Amniotic stem cell (primary cell): ENCODE measurements around the gene PCDHB7.
"Not testable (repeated sequence)": the region's sequence is repeated elsewhere in the genome, so short reads cannot be mapped to it uniquely, and the experiment has no call there.

Experiments
- DNase-seq: peaks from one replicate; lab custom pipeline; 2025; lab: John Stamatoyannopoulos, UW

PCDHB7 gene

DNA sequence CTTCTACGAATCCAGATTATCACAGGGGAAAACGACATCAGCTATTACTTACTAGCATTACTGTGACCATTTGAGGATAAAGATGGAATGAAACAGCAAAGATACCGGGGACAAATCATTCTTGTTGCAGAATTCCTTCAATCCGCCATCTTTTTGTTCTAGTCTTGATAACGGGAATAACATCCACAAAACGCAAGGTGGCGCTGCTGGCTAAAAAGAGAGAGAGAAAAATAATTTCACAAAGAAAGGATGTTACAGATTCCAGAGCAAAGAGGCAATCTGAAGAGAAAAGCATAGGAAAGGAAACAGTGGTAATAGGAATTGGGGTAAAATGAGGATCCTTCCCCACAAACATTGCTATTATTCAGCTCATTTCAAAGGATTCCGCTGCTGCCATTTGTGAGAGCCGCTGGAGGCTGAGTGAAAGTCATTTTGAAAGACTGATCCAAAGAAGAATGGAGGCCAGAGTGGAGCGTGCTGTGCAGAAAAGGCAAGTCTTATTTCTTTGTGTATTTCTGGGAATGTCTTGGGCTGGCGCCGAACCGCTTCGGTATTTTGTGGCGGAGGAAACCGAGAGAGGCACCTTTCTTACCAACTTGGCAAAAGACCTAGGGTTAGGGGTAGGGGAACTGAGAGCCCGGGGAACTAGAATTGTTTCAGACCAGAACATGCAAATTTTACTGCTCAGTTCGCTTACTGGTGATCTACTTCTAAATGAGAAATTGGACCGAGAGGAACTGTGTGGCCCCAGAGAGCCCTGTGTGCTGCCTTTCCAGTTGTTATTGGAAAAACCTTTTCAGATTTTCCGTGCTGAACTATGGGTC is at the start of gene PCDHB7:
Gene PCDHB7 (plus strand): TSS at position 264 of the 824 bp plus-strand sequence. CDS start 192 bp downstream, at position 456.
- DNase-seq, result no peak

DNA sequence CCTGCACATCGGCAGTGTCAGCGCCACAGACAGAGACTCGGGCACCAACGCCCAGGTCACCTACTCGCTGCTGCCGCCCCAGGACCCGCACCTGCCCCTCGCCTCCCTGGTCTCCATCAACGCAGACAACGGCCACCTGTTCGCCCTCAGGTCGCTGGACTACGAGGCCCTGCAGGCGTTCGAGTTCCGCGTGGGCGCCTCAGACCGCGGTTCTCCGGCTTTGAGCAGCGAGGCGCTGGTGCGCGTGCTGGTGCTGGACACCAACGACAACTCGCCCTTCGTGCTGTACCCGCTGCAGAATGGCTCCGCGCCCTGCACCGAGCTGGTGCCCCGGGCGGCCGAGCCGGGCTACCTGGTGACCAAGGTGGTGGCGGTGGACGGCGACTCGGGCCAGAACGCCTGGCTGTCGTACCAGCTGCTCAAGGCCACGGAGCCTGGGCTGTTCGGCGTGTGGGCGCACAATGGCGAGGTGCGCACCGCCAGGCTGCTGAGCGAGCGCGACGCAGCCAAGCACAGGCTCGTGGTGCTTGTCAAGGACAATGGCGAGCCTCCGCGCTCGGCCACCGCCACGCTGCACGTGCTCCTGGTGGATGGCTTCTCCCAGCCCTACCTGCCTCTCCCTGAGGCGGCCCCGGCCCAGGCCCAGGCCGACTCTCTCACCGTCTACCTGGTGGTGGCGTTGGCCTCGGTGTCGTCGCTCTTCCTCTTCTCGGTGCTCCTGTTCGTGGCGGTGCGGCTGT is 48.9 kb upstream of the PCDHB7 start:
- not testable (repeated sequence) for DNase-seq

DNA sequence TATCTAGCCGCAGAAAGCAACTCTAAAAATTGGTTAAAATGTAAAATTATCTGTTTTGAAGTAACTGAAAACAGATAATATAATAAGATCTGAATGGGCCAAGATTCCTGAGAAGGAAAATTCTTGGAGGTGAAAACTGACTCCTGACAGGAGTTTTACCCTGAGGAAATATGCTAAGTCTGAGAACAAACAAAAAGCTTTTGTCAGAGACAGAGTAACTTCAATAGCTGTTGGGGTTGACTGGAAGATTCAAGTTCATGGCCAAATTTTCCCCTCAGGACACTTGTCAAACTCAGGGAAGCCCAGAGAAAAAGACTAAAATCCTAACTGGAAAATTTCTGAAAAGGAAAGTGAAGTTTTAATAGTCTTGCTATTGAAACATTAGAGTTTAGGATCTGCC is 45.1 kb upstream of the PCDHB7 start:
- no peak for DNase-seq

DNA sequence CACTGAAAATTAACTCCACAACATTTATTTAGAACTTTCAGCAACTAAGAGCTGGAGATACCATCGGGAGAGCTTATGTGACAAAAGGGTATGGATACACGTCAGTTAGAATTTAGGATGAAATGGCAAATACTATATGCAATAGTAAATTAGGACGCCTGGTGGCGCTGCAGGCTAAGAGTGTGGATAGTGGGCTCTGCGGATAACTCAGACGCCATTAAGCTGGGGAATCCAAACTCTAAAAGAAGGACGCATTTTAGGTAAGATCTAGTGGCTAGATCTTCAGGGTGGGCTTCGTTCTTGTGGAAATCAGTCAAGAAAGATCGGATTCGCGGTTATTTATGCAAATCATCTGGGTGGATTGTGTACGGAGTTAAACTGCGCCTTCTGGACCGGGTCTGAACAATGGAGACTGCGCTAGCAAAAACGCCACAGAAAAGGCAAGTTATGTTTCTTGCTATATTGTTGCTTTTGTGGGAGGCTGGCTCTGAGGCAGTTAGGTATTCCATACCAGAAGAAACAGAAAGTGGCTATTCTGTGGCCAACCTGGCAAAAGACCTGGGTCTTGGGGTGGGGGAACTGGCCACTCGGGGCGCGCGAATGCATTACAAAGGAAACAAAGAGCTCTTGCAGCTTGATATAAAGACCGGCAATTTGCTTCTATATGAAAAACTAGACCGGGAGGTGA is 37.3 kb upstream of the PCDHB7 start, which contains the start of gene PCDHB5:
Gene PCDHB5 (plus strand): TSS at position 177 of the 688 bp plus-strand sequence. CDS start 229 bp downstream, at position 406.
- DNase-seq, result no peak

DNA sequence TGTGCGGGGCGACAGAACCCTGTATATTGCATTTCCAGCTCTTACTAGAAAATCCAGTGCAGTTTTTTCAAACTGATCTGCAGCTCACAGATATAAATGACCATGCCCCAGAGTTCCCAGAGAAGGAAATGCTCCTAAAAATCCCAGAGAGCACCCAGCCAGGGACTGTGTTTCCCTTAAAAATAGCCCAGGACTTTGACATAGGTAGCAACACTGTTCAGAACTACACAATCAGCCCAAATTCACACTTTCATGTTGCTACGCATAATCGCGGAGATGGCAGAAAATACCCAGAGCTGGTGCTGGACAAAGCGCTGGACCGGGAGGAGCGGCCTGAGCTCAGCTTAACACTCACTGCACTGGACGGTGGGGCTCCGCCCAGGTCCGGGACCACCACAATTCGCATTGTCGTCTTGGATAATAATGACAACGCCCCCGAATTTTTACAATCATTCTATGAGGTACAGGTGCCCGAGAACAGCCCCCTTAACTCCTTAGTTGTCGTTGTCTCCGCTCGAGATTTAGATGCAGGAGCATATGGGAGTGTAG is 36.7 kb upstream of the PCDHB7 start:
- DNase-seq, result no peak

DNA sequence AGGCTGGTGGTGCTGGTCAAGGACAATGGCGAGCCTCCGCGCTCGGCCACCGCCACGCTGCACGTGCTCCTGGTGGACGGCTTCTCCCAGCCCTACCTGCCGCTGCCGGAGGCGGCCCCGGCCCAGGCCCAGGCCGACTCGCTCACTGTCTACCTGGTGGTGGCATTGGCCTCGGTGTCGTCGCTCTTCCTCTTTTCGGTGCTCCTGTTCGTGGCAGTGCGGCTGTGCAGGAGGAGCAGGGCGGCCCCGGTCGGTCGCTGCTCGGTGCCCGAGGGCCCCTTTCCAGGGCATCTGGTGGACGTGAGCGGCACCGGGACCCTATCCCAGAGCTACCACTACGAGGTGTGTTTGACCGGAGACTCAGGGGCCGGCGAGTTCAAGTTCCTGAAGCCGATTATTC is 35.1 kb upstream of the PCDHB7 start:
- not testable (repeated sequence) for DNase-seq

DNA sequence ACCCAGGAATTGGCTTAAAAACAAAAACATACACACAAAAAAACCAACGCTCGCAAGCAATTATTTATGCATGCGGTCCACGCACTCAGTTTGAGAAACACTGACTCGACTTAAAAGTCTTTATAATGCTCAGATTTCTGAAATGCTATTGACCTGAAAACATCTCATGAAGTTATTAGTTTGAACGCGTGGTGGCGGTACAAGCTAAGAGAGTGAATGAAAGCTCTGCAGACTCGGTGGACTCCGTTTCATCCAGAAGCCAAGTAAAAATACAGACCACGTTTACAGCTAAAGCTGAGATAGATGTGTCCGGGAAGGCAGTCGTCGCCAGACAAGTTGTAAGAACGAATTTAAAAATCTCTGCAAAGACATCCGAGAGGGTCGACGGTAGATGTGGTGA is 22.6 kb upstream of the PCDHB7 start, which contains the start of gene PCDHB6:
Gene PCDHB6 (plus strand): TSS at position 246 of the 400 bp plus-strand sequence. CDS start 201 bp downstream, outside the sequence.
- DNase-seq, result no peak

DNA sequence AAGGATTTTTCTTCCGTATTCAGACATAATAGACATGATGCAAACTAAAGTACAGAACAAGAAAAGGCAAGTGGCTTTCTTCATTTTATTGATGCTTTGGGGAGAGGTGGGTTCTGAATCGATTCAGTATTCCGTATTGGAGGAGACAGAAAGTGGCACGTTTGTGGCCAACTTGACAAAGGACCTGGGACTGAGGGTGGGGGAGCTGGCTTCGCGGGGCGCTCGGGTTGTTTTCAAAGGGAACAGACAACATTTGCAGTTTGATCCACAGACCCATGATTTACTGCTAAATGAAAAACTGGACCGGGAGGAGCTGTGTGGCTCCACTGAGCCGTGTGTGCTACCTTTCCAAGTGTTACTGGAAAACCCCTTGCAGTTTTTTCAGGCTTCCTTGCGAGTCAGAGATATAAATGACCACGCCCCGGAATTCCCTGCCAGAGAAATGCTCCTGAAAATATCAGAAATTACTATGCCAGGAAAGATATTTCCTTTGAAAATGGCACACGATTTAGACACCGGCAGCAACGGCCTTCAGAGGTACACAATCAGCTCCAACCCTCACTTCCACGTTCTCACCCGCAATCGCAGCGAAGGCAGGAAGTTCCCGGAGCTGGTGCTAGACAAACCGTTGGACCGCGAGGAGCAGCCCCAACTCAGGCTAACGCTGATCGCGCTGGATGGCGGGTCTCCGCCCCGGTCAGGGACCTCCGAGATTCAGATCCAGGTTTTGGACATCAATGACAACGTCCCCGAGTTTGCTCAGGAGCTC is 22.0 kb upstream of the PCDHB7 start:
- DNase-seq, result no peak

DNA sequence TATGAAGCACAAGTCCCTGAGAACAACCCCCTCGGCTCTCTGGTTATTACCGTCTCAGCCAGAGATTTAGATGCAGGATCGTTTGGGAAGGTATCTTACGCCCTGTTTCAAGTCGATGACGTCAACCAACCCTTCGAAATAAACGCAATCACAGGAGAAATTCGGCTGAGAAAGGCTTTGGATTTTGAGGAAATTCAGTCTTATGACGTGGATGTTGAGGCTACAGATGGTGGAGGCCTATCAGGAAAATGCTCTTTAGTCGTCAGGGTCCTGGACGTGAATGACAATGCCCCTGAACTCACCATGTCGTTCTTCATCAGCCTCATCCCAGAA is 21.5 kb upstream of the PCDHB7 start:
- DNase-seq, result no peak

DNA sequence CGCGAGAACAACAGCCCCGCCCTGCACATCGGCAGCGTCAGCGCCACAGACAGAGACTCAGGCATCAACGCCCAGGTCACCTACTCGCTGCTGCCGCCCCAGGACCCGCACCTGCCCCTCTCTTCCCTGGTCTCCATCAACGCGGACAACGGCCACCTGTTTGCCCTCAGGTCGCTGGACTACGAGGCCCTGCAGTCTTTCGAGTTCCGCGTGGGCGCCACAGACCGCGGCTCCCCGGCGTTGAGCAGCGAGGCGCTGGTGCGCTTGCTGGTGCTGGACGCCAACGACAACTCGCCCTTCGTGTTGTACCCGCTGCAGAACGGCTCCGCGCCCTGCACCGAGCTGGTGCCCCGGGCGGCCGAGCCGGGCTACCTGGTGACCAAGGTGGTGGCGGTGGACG is 20.8 kb upstream of the PCDHB7 start:
- DNase-seq, result not testable (repeated sequence)

DNA sequence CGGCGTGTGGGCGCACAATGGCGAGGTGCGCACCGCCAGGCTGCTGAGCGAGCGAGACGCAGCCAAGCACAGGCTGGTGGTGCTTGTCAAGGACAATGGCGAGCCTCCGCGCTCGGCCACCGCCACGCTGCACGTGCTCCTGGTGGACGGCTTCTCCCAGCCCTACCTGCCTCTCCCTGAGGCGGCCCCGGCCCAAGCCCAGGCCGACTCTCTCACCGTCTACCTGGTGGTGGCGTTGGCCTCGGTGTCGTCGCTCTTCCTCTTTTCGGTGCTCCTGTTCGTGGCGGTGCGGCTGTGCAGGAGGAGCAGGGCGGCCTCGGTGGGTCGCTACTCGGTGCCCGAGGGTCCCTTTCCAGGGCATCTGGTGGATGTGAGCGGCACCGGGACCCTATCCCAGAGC is 20.3 kb upstream of the PCDHB7 start:
- DNase-seq, result not testable (repeated sequence)

DNA sequence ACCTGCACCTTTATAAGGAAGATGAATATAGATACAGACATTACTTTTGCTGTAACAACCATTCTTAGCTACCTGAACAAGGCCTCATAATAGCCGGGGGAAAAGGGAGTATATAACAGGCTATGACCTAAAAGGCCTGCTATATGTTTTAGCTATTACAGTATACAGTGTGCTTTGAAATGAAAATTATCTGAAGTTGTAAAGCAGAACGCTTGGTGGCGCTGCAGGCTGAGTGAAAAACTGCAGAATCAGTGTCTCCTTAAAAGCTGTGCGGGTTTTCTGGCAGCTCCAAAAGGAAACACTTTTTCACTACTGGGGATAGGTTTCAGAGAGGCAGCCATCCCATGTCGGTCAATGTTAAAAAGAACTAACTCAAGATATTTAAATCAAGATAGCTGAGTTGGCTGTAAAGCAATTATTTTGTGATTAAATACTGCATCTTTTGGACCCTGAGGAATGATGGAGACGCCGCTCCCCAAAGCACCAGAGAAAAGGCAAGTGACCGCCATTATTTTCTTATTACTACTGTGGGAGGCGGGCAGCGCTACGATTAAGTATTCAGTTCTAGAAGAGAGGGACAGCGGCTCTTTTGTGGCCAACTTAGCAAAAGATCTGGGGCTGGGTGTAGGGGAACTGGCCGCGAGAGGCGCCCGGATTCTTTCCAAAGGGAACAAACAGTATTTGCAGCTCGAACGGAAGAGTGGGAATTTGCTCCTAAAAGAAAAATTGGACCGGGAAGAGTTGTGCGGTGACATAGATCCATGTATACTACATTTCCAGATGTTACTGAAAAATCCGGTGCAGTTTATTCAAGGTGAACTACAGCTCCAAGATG is 16.7 kb upstream of the PCDHB7 start:
- no peak for DNase-seq

DNA sequence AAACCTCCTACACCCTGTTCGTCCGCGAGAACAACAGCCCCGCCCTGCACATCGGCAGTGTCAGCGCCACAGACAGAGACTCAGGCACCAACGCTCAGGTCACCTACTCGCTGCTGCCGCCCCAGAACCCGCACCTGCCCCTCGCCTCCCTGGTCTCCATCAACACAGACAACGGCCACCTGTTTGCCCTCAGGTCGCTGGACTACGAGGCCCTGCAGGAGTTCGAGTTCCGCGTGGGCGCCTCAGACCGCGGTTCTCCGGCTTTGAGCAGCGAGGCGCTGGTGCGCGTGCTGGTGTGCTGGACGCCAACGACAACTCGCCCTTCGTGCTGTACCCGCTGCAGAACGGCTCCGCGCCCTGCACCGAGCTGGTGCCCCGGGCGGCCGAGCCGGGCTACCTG is 15.1 kb upstream of the PCDHB7 start:
- DNase-seq, result not testable (repeated sequence)

DNA sequence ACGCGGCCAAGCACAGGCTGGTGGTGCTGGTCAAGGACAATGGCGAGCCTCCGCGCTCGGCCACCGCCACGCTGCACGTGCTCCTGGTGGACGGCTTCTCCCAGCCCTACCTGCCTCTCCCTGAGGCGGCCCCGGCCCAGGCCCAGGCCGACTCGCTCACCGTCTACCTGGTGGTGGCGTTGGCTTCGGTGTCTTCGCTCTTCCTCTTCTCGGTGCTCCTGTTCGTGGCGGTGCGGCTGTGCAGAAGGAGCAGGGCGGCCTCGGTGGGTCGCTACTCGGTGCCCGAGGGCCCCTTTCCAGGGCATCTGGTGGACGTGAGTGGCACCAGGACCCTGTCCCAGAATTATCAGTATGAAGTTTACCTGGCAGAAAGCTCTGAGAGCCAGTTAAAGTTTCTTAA is 14.5 kb upstream of the PCDHB7 start:
- DNase-seq, result not testable (repeated sequence)

DNA sequence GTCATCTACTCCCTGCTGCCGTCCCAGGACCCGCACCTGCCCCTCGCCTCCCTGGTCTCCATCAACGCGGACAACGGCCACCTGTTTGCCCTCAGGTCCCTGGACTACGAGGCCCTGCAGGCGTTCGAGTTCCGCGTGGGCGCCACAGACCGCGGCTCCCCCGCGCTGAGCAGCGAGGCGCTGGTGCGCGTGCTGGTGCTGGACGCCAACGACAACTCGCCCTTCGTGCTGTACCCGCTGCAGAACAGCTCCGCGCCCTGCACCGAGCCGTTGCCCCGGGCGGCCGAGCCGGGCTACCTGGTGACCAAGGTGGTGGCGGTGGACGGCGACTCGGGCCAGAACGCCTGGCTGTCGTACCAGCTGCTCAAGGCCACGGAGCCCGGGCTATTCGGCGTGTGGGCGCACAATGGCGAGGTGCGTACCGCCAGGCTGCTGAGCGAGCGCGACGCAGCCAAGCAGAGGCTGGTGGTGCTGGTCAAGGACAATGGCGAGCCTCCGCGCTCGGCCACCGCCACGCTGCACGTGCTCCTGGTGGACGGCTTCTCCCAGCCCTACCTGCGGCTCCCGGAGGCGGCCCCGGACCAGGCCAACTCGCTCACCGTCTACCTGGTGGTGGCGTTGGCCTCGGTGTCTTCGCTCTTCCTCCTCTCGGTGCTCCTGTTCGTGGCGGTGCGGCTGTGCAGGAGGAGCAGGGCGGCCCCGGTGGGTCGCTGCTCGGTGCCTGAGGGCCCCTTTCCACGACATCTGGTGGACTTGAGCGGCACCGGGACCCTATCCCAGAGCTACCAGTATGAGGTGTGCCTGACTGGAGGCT is 2.1 kb downstream of the PCDHB7 start:
- DNase-seq, result not testable (repeated sequence)

DNA sequence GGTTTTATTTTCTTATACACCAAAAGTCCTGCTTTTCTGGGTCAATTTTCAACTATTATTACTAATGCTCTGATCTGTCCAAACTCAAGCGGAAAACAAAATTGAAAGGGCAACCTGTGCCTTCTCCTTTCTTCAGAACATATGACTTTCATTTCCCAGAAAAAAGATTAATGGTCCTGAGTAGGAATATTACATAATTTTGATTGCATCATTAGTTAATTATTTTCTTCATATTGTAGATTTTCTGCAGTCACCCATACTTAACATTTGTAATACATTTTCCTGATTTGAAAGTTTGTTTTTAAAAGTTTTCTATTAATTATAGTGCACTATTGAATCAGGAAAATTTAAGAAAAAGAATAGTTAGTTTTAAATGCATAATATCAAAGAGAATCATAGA is 3.5 kb downstream of the PCDHB7 start:
- no peak for DNase-seq

DNA sequence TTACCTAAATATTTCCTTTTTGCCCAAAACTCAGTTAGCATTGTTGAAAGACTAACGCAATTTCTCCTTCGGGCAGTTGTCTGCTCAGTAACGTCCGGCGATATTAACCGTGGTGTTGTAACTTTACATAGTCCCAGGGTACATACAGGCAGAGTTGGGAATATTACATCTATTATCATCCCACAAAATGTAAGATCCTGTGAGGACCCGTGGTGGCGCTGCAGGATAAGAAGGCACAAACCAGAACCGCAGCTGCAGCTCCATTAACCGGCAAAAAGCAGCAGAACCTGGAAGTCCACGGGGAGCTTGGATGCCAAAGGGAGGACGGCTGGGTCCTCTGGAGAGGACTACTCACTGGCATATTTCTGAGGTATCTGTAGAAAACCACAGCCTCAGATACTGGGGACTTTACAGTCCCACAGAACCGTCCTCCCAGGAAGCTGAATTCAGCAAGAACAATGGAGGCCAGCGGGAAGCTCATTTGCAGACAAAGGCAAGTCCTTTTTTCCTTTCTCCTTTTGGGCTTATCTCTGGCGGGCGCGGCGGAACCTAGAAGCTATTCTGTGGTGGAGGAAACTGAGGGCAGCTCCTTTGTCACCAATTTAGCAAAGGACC is 5.2 kb downstream of the PCDHB7 start, which contains the start of gene PCDHB8:
Gene PCDHB8 (plus strand): TSS at position 214 of the 615 bp plus-strand sequence. CDS start 245 bp downstream, at position 459.
- not testable (repeated sequence) for DNase-seq

DNA sequence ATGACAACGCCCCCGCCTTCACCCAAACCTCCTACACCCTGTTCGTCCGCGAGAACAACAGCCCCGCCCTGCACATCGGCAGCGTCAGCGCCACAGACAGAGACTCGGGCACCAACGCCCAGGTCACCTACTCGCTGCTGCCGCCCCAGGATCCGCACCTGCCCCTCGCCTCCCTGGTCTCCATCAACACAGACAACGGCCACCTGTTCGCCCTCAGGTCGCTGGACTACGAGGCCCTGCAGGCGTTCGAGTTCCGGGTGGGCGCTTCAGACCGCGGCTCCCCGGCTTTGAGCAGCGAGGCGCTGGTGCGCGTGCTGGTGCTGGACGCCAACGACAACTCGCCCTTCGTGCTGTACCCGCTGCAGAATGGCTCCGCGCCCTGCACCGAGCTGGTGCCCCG is 6.9 kb downstream of the PCDHB7 start:
- not testable (repeated sequence) for DNase-seq

DNA sequence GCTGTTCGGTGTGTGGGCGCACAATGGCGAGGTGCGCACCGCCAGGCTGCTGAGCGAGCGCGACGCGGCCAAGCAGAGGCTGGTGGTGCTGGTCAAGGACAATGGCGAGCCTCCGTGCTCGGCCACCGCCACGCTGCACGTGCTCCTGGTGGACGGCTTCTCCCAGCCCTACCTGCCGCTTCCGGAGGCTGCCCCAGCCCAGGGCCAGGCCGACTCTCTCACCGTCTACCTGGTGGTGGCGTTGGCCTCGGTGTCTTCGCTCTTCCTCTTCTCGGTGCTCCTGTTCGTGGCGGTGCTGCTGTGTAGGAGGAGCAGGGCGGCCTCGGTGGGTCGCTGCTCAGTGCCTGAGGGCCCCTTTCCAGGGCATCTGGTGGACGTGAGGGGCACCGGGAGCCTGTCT is 7.4 kb downstream of the PCDHB7 start:
- DNase-seq, result not testable (repeated sequence)
